Non-pigmented ciliary epithelial cell (primary cell): ENCODE measurements around the gene HIP1R.

ENCODE experiments used
- DNase-seq: peaks from one replicate; pipeline ENCODE4 v3.0.0-alpha.2; 2010; ENCODE audit warnings: low read depth

Gene HIP1R

GRCh38 chr12:122847921-122848421 is 12.7 kb downstream of the HIP1R start:
- DNase-seq = no peak

GRCh38 chr12:122848471-122849351 is 13.5 kb downstream of the HIP1R start:
- DNase-seq = no peak

- DNase-seq = no peak
These were observed 14.2 kb downstream of the HIP1R start for GRCh38 chr12:122849352-122850047.

- DNase-seq = no peak
These were observed 14.8 kb downstream of the HIP1R start for GRCh38 chr12:122850048-122850445.

GRCh38 chr12:122850695-122851350 is 15.6 kb downstream of the HIP1R start:
- no peak for DNase-seq

GRCh38 chr12:122851820-122852219 is 16.6 kb downstream of the HIP1R start:
- DNase-seq = no peak

GRCh38 chr12:122852336-122853275 is 17.3 kb downstream of the HIP1R start:
- no peak for DNase-seq

GRCh38 chr12:122853582-122854245 is 18.5 kb downstream of the HIP1R start:
- DNase-seq = no peak

- no peak for DNase-seq
These were observed 19.3 kb downstream of the HIP1R start for GRCh38 chr12:122854554-122854953.

- DNase-seq = no peak
These were observed 20.0 kb downstream of the HIP1R start for GRCh38 chr12:122855071-122855829.

- DNase-seq = no peak
These were observed 20.9 kb downstream of the HIP1R start for GRCh38 chr12:122855928-122856831.

- no peak for DNase-seq
These were observed 21.9 kb downstream of the HIP1R start for GRCh38 chr12:122856999-122857671.

- DNase-seq = no peak
These were observed 22.9 kb downstream of the HIP1R start for GRCh38 chr12:122858171-122858570.

- DNase-seq = no peak
These were observed 23.5 kb downstream of the HIP1R start for GRCh38 chr12:122858591-122859302.

- DNase-seq = no peak
These were observed 24.2 kb downstream of the HIP1R start for GRCh38 chr12:122859303-122860039.

GRCh38 chr12:122860040-122860853 is 25.0 kb downstream of the HIP1R start:
- DNase-seq = no peak
